CD4-positive, alpha-beta T cell (primary cell): ENCODE data around the gene SOX1. TPM values are rescaled to one million over a fixed set of nuclear protein-coding genes. Genes with fewer than 3 reads are reported as not detected.

Source experiments
- ATAC-seq: fragments of 200-7000 bp; cut with Tn5 transposase; one replicate; pipeline ENCODE4 v1.10.0; 2022; ENCODE audit warnings: mild to moderate bottlenecking; ENCODE audit not compliant: poor library complexity
- CTCF ChIA-PET: fragments of 350-600 bp; sonication (Branson Sonifier 250); formaldehyde crosslinking; loops from one replicate; lab custom pipeline; 2021; ENCODE audit warnings: antibody characterized with exemption, inconsistent platforms; lab: Charles Lee
- POLR2A ChIA-PET: fragments of 350-600 bp; sonication (Branson Sonifier 250); formaldehyde crosslinking; loops from one replicate; lab custom pipeline; 2021; ENCODE audit warnings: antibody characterized with exemption, inconsistent platforms; lab: Charles Lee
- DNase-seq, 14 experiments: peaks; one replicate each; pipeline ENCODE4 v3.0.0-alpha.2; 2013 to 2020; ENCODE audit warnings: mixed read lengths in 2 of 14
- H3K27ac ChIP-seq, 2 donors: one replicate each; pipeline versions ENCODE4 v1.5.1 to v1.7.0; 2013; ENCODE audit warnings: low read length in 2 of 2, low read depth in 1 of 2, mild to moderate bottlenecking in 1 of 2
- H3K27me3 ChIP-seq, 2 experiments: 1 replicate in 1 of 2; 2 replicates in 1 of 2; pipeline versions ENCODE4 v1.6.1 to v1.7.0; 2013; ENCODE audit warnings: low read length in 2 of 2, control low read depth in 1 of 2, mild to moderate bottlenecking in 1 of 2, moderate library complexity in 1 of 2; ENCODE audit not compliant: insufficient read depth in 2 of 2, control insufficient read depth in 1 of 2
- H3K36me3 ChIP-seq: one replicate; pipeline ENCODE4 v1.6.1; 2013; ENCODE audit warnings: low read length, control low read depth; ENCODE audit not compliant: insufficient read depth
- H3K4me1 ChIP-seq: one replicate; pipeline ENCODE4 v1.6.1; 2013; ENCODE audit warnings: low read length, control low read depth; ENCODE audit not compliant: insufficient read depth
- H3K4me3 ChIP-seq: one replicate; pipeline ENCODE4 v1.5.1; 2013; ENCODE audit warnings: mild to moderate bottlenecking, low read length, moderate library complexity
- H3K9me3 ChIP-seq, 2 experiments: 1 replicate in 1 of 2; 2 replicates in 1 of 2; pipeline versions ENCODE4 v1.6.1 to v1.7.0; 2013; ENCODE audit warnings: low read length in 2 of 2, mild to moderate bottlenecking in 2 of 2, control low read depth in 1 of 2, moderate library complexity in 1 of 2; ENCODE audit not compliant: control insufficient read depth in 1 of 2, insufficient read depth in 1 of 2
- H3K27ac Mint-ChIP-seq: one replicate; pipeline ENCODE4 v1.8.0; 2020; ENCODE audit warnings: mixed read lengths
- H3K27me3 Mint-ChIP-seq: one replicate; pipeline ENCODE4 v1.8.0; 2021; ENCODE audit warnings: mixed read lengths
- H3K36me3 Mint-ChIP-seq: one replicate; pipeline ENCODE4 v1.8.0; 2021; ENCODE audit warnings: low read depth, mixed read lengths
- H3K4me1 Mint-ChIP-seq: one replicate; pipeline ENCODE4 v1.8.0; 2021; ENCODE audit warnings: low read depth, mixed read lengths
- H3K4me3 Mint-ChIP-seq: one replicate; pipeline ENCODE4 v1.8.0; 2020; ENCODE audit warnings: mild to moderate bottlenecking, mixed read lengths
- H3K9me3 Mint-ChIP-seq: one replicate; pipeline ENCODE4 v1.8.0; 2020; ENCODE audit warnings: mixed read lengths
- CTCF ChIP-seq: fragments of 200-600 bp; IDR thresholded peaks from one replicate; pipeline ENCODE4 v1.8.0; 2022; ENCODE audit warnings: antibody characterized with exemption, mild to moderate bottlenecking
- intact Hi-C, 2 experiments: fragments of 100-400 bp; cut with DNase I in 1 of 2; cut with micrococcal nuclease in 1 of 2; formaldehyde crosslinking; loops; one replicate each; pipeline versions ENCODE4 v1.15.1 to v1.9.0; 2023 to 2025; cut with DNase I, micrococcal nuclease
- total RNA-seq, 174 experiments: library from RNA in 2 of 174; stranded (reverse) in 2 of 174; gene quantifications; one replicate each; pipeline ENCODE4 v1.2.3 and lab custom pipeline; 2021 to 2026

The SOX1 gene
- total RNA-seq, 2 experiments from 2014 or later = not detected

- Histone ChIP-seq H3K4me3 (no peak overlapping the region), H3K9me3 (no peaks in the 10 kb centered on the region), H3K27me3 (peaks cover 9 to 17% of the 10 kb centered on the region in 2 experiments), H3K36me3 (no peaks in the 10 kb centered on the region), H3K4me1 (no peaks in the 10 kb centered on the region), H3K27ac (no peak overlapping the region)
- DNase-seq (no peak), ATAC-seq (no peak)
- no peak for TF ChIP-seq CTCF
- H3K4me1 Mint-ChIP-seq = no peaks in the 10 kb centered on the region
- H3K36me3 Mint-ChIP-seq = no peaks in the 10 kb centered on the region
- H3K4me3 Mint-ChIP-seq = no peak overlapping the region
- ChIA-PET CTCF (no interaction called here), POLR2A (no interaction called here)
- no peaks in the 10 kb centered on the region for H3K9me3 Mint-ChIP-seq
- no peak overlapping the region for H3K27ac Mint-ChIP-seq
- H3K27me3 Mint-ChIP-seq = peaks cover 75% of the 10 kb centered on the region
- intact Hi-C loops = no loop called here
Measured at GRCh38 chr13:112096959-112097358, 30.0 kb downstream of the SOX1 start.

DNA sequence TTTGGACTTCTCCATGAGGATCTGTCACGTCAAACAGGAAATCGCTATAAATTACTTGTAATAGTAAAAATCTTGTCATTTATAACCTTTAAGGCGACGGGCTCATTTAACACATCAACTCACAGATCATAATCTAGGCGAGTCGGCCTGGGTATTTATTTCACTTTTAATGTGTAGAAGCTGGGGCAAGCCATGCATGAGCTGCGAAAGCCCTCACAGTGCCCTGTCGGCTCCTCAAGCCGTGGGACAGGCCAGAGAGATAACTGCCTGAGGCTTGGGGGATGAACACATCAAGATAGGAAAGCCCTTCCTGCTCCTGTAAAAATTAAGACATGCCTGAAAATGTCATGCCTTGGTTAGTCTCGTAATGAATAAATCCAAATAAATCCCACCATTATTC lies 30.8 kb downstream of the SOX1 start:
- Histone ChIP-seq H3K9me3 (no peaks in the 10 kb centered on the region), H3K4me1 (no peaks in the 10 kb centered on the region), H3K4me3 (no peak overlapping the region), H3K36me3 (no peaks in the 10 kb centered on the region), H3K27ac (no peak overlapping the region), H3K27me3 (peaks cover 5 to 25% of the 10 kb centered on the region in 2 experiments)
- intact Hi-C loops = no loop called here
- Mint-ChIP-seq H3K9me3 (no peaks in the 10 kb centered on the region), H3K4me1 (no peaks in the 10 kb centered on the region), H3K4me3 (no peak overlapping the region), H3K27ac (no peak overlapping the region), H3K36me3 (no peaks in the 10 kb centered on the region), H3K27me3 (peaks cover 80% of the 10 kb centered on the region)
- ChIA-PET POLR2A (no interaction called here), CTCF (no interaction called here)
- TF ChIP-seq CTCF = no peak
- DNase-seq = no peak
- no peak for ATAC-seq

DNA sequence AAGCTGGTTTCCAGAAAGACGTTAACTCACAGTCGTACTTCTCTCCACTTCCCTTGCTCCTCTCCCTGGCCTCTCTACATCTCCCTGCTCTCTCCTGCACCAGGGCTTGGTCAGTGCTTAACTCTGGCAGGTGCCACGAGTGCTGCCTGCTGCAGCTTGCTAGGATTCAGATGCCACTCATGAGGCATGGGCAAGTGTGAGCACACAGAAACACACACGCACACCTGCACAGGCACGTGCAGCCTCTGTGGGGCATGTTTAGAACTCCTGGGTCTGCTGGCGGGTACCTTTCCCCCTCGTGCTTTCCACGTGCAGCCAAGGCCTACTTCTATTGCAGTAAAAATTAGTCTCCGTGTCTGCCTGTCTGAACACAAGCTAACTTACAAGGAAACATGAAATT lies 31.8 kb downstream of the SOX1 start:
- DNase-seq (no peak), ATAC-seq (no peak)
- no peak overlapping the region for H3K4me3 Mint-ChIP-seq
- H3K9me3 Mint-ChIP-seq = no peaks in the 10 kb centered on the region
- H3K4me1 Mint-ChIP-seq = no peaks in the 10 kb centered on the region
- peaks cover 0 to 8% of the 10 kb centered on the region in 2 experiments for H3K9me3 ChIP-seq
- H3K27me3 Mint-ChIP-seq = peaks cover 81% of the 10 kb centered on the region
- peaks cover 13 to 33% of the 10 kb centered on the region in 2 experiments for H3K27me3 ChIP-seq
- ChIA-PET POLR2A (no interaction called here), CTCF (no interaction called here)
- intact Hi-C loops = no loop called here
- TF ChIP-seq CTCF = no peak
- H3K36me3 ChIP-seq = no peaks in the 10 kb centered on the region
- H3K27ac ChIP-seq = no peak overlapping the region
- no peaks in the 10 kb centered on the region for H3K4me1 ChIP-seq
- no peak overlapping the region for H3K27ac Mint-ChIP-seq
- no peaks in the 10 kb centered on the region for H3K36me3 Mint-ChIP-seq
- H3K4me3 ChIP-seq = no peak overlapping the region
